PC-3 (cell line): ENCODE data around the gene ABCC3. TPM values are rescaled to one million over a fixed set of nuclear protein-coding genes. Genes with fewer than 3 reads are reported as not detected.
A peak's percentile ranks its signal among the peaks of the same experiment; 100 is the strongest.

ENCODE experiments used
- ATAC-seq: fragments of 200-7000 bp; cut with Tn5 transposase; 2 replicates; pipeline ENCODE4 v1.9.1; 2020; ENCODE audit warnings: mild to moderate bottlenecking, moderate library complexity
- BruUV-seq: library from RNA; stranded (reverse); fragments of 400-500 nt; replicated peaks from 2 replicates; lab custom pipeline; 2021; lab: Mats Ljungman, UMichigan
- CTCF ChIA-PET: fragments of 300-600 bp; sonication (Branson Sonifier 250); formaldehyde crosslinking; loops from one replicate; lab custom pipeline; 2022; ENCODE audit warnings: antibody characterized with exemption; lab: Charles Lee
- POLR2A ChIA-PET: fragments of 300-600 bp; sonication (Branson Sonifier 250); formaldehyde crosslinking; loops from one replicate; lab custom pipeline; 2022; ENCODE audit warnings: antibody characterized with exemption; ENCODE audit not compliant: unreplicated experiment; lab: Charles Lee
- DNase-seq: peaks from one replicate; pipeline ENCODE4 v3.0.0-alpha.2; 2015
- H2AFZ ChIP-seq: fragments of 300-600 bp; sonication (generic); 2 replicates; pipeline ENCODE4 v1.6.0; 2016; ENCODE audit warnings: antibody characterized with exemption, low read length
- H3F3A ChIP-seq: fragments of 300-600 bp; sonication (generic); one replicate; pipeline ENCODE4 v1.6.0; 2017; ENCODE audit warnings: antibody characterized with exemption, low read length, control low read depth, mild to moderate bottlenecking; ENCODE audit not compliant: unreplicated experiment
- H3K27ac ChIP-seq: fragments of 300-600 bp; sonication (generic); 2 replicates; pipeline ENCODE4 v1.5.1; 2016; ENCODE audit warnings: mild to moderate bottlenecking, low read length
- H3K27me3 ChIP-seq: fragments of 300-600 bp; sonication (generic); 2 replicates; pipeline ENCODE4 v1.6.1; 2016; ENCODE audit warnings: low read length, mixed read lengths
- H3K36me3 ChIP-seq: fragments of 300-600 bp; sonication (generic); 2 replicates; pipeline ENCODE4 v1.6.1; 2016; ENCODE audit warnings: low read depth, mixed run types, low read length, mixed read lengths
- H3K4me1 ChIP-seq: fragments of 300-600 bp; sonication (generic); 2 replicates; pipeline ENCODE4 v1.5.1; 2016; ENCODE audit warnings: low read length; ENCODE audit not compliant: insufficient read depth
- H3K4me2 ChIP-seq: fragments of 300-600 bp; sonication (generic); 2 replicates; pipeline ENCODE4 v1.6.0; 2016; ENCODE audit warnings: low read length
- H3K4me3 ChIP-seq: fragments of 300-600 bp; sonication (generic); 2 replicates; pipeline ENCODE4 v1.5.1; 2016; ENCODE audit warnings: mild to moderate bottlenecking, low read length, mixed read lengths
- H3K79me2 ChIP-seq: fragments of 300-600 bp; sonication (generic); 2 replicates; pipeline ENCODE4 v1.6.1; 2017; ENCODE audit warnings: low read length, mixed read lengths
- H3K9ac ChIP-seq: fragments of 300-600 bp; sonication (generic); 2 replicates; pipeline ENCODE4 v1.6.0; 2016; ENCODE audit warnings: mild to moderate bottlenecking, low read length
- H3K9me2 ChIP-seq: fragments of 300-600 bp; sonication (generic); replicated peaks from 2 replicates; pipeline ENCODE4 v1.6.1; 2016; ENCODE audit warnings: mixed run types, low read length, mixed read lengths
- H3K9me3 ChIP-seq: fragments of 300-600 bp; sonication (generic); 2 replicates; pipeline ENCODE4 v1.6.1; 2016; ENCODE audit warnings: low read length, mixed read lengths
- H4K20me1 ChIP-seq: fragments of 300-600 bp; sonication (generic); 2 replicates; pipeline ENCODE4 v1.6.1; 2016; ENCODE audit warnings: low read length, mixed read lengths
- EZH2 ChIP-seq: fragments of 300-600 bp; sonication (generic); IDR thresholded peaks from one replicate; pipeline ENCODE4 v1.6.1; 2017; ENCODE audit warnings: antibody characterized with exemption, mild to moderate bottlenecking, low read length; ENCODE audit not compliant: unreplicated experiment
- EZH2phosphoT487 ChIP-seq: fragments of 300-600 bp; sonication (generic); IDR thresholded peaks from 2 replicates; pipeline ENCODE4 v1.6.1; 2018; ENCODE audit warnings: mild to moderate bottlenecking, antibody characterized with exemption, low read length, borderline replicate concordance
- intact Hi-C: fragments of 100-400 bp; cut with micrococcal nuclease; formaldehyde crosslinking; loops from 2 replicates; pipeline ENCODE4 v1.9.0; 2023
- total RNA-seq: library from RNA; depleted of rRNA; stranded (reverse); fragments of >200 nt; gene quantifications from 2 replicates; pipeline ENCODE4 v1.2.3, GENCODE V29; 2014
- TF ChIP-seq, protein P1 (sequence below): fragments of 300-600 bp; sonication (generic); conservative IDR thresholded peaks from 2 replicates; pipeline ENCODE4 v1.5.1; 2017; ENCODE audit warnings: antibody characterized with exemption, low read depth, mild to moderate bottlenecking, low read length

Gene ABCC3
- total RNA-seq, 1 experiment from 2014 or later, result 50.2 TPM

DNA sequence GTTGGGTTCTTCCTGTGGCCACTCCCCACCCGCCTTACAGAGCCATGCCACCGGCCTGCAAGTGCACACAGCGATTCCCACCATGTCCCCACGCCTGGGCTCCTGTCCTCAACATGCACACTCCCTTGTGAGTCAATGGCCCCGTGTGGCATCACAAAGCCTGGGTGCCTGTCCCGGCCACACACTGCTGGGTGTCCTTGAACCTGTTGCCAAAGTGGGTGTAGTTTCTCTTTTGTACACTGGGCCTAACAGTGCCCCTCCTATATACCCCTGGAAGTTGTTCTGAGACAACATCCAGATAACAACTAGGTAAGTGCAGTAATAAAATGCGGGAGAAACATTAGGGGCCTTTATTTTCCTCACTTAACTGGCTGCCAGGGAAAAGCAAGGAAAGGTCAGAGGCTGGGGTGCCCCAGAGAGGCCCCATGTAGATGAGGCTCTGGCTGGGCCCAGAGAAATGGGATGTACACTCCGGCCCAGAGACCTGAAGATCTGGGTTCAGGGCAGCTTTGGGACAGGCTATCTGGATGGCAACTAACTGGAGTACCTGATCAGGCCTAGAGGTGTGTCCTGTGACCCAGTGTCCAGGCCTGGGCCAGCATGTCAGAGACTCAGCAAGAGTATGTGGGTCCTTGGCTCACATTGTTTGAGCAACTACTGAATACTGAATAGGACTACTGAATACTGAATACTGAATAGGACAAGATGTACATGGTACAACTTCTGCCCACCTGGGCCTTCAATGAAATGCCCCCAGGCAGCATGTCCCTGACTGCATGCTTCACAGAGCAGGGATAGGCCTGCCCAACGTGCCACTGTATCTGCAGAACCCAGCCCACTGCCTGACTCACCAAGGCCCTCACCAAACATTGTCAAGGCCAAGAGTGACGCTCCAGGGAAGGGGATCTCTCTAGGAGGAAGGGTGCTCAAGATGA lies 8.3 kb downstream of the ABCC3 start:
- CTCF ChIA-PET, result no interaction called here
- Histone ChIP-seq H3K79me2 (peaks cover 45% of the 10 kb centered on the region), H3K36me3 (peaks cover 11% of the 10 kb centered on the region; the same call in 1 of the 2 replicates)

DNA sequence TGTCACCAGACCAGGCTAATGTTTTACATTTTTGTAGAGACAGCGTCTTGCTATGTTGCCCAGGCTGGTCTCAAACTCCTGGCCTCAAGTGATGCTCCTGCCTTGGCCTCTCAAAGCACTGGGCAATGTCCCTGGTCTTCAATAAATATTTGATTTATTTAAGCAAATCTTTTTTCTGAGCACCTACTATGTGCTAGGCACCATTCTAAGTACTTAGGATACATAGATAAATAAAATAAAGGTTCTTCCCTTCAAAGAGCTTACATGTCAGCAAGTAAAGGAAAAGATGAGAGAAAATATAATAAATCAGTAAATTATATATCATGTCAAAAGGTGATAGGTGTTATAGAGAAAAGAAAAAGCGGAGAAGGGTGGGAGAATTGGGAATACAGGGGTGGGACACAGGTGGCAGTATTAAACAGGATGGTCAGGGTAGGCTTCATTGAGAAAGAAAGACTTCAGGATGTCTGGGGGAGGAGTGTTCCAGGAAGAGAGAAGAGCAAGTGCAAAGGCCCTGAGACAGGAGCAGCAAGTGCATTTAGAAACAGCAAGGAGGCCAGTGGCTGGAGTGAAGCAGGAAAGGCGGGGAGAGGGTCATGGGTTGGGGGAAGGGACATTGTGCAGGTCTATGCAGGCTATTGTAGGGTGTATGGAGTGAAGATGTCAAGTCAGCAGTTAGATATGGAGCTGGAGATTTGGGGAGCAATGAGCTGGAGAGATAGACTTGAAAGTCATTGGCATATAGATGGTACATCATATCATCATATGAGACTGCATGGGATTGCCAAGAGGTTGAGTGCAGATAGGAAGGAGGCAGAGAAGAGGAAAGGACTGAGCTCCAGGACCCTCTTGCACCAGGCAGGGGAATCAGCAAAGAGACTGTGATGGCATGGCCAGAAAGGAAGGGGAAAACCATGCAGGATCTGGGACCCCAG lies 11.3 kb downstream of the ABCC3 start:
- Histone ChIP-seq H3K9me3 (no peaks in the 10 kb centered on the region), H3K79me2 (peaks cover 30% of the 10 kb centered on the region), H4K20me1 (no peaks in the 10 kb centered on the region), H3K27me3 (no peaks in the 10 kb centered on the region), H3K9ac (no peak overlapping the region), H3F3A (peaks cover 3% of the 10 kb centered on the region), H3K4me2 (no peak overlapping the region), H3K4me3 (no peak overlapping the region), H3K36me3 (peaks cover 11% of the 10 kb centered on the region; the same call in 1 of the 2 replicates), H3K27ac (no peak overlapping the region), H3K9me2 (no peaks in the 10 kb centered on the region), H3K4me1 (peaks cover 28% of the 10 kb centered on the region), H2AFZ (no peak overlapping the region)
- intact Hi-C loops, result no loop called here
- TF ChIP-seq, protein P1, sequence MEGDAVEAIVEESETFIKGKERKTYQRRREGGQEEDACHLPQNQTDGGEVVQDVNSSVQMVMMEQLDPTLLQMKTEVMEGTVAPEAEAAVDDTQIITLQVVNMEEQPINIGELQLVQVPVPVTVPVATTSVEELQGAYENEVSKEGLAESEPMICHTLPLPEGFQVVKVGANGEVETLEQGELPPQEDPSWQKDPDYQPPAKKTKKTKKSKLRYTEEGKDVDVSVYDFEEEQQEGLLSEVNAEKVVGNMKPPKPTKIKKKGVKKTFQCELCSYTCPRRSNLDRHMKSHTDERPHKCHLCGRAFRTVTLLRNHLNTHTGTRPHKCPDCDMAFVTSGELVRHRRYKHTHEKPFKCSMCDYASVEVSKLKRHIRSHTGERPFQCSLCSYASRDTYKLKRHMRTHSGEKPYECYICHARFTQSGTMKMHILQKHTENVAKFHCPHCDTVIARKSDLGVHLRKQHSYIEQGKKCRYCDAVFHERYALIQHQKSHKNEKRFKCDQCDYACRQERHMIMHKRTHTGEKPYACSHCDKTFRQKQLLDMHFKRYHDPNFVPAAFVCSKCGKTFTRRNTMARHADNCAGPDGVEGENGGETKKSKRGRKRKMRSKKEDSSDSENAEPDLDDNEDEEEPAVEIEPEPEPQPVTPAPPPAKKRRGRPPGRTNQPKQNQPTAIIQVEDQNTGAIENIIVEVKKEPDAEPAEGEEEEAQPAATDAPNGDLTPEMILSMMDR, result no peak
- no peak for TF ChIP-seq EZH2phosphoT487
- TF ChIP-seq EZH2, result no peak
- CTCF ChIA-PET, result no interaction called here
- BruUV-seq, result TSS peak; percentile 13
- POLR2A ChIA-PET, result no interaction called here
- ATAC-seq, result no peak
- no peak for DNase-seq

More for the DNA sequence above, 8.3 kb downstream of the ABCC3 start:
- H3F3A ChIP-seq, result peaks cover 4% of the 10 kb centered on the region
- H2AFZ ChIP-seq, result no peak overlapping the region
- no peak overlapping the region for H3K9ac ChIP-seq
- POLR2A ChIA-PET, result no interaction called here
- no peak overlapping the region for H3K4me3 ChIP-seq
- no peaks in the 10 kb centered on the region for H3K9me2 ChIP-seq
- peaks cover 48% of the 10 kb centered on the region for H3K4me1 ChIP-seq
- no peaks in the 10 kb centered on the region for H3K27me3 ChIP-seq
- H4K20me1 ChIP-seq, result no peaks in the 10 kb centered on the region
- ATAC-seq, result no peak
- intact Hi-C loops, result no loop called here
- TF ChIP-seq EZH2phosphoT487, result no peak
- no peak for TF ChIP-seq EZH2
- TF ChIP-seq, protein P1, result no peak
- no TSS peak for BruUV-seq
- H3K27ac ChIP-seq, result no peak overlapping the region
- peak; percentile 66 for DNase-seq
- no peaks in the 10 kb centered on the region for H3K9me3 ChIP-seq
- no peak overlapping the region for H3K4me2 ChIP-seq
